K562 (cell line): ENCODE data around the gene OR10C1.

Experiments
- CXXC5 ChIP-seq: fragments of 250-450 bp; sonication (Bioruptor Pico); IDR thresholded peaks from 2 replicates; pipeline ENCODE4 v1.8.0; 2022; ENCODE audit warnings: inconsistent platforms, mild to moderate bottlenecking, moderate library complexity
- FOS ChIP-seq: IDR thresholded peaks from 3 replicates; pipeline ENCODE4 v1.6.1; 2011; ENCODE audit not compliant: insufficient read length; ENCODE audit errors: extremely low read depth
- YY1 ChIP-seq, 3 experiments: IDR thresholded peaks; 2 replicates each; pipeline ENCODE4 v1.6.1; 2011; ENCODE audit warnings: low read length in 2 of 3, mild to moderate bottlenecking in 2 of 3, moderate library complexity in 2 of 3, borderline replicate concordance in 1 of 3, control low read depth in 1 of 3, low read depth in 1 of 3; ENCODE audit not compliant: insufficient read depth in 3 of 3, insufficient replicate concordance in 2 of 3, control insufficient read depth in 1 of 3, insufficient read length in 1 of 3; ENCODE audit errors: extremely low read depth in 1 of 3
- ZNF174 ChIP-seq: fragments of 250-450 bp; sonication (Bioruptor Pico); IDR thresholded peaks from 2 replicates; pipeline ENCODE4 v1.4.0; 2020; ENCODE audit warnings: mild to moderate bottlenecking
- ZNF263 ChIP-seq: sonication (generic); formaldehyde crosslinking; IDR thresholded peaks from 2 replicates; pipeline ENCODE4 v1.8.0; 2022; ENCODE audit warnings: mild to moderate bottlenecking, missing genetic modification reagents, borderline replicate concordance
- TF ChIP-seq, protein P1 (sequence below): sonication (generic); formaldehyde crosslinking; IDR thresholded peaks from 2 replicates; pipeline ENCODE4 v1.9.0; 2022; ENCODE audit warnings: mild to moderate bottlenecking, missing genetic modification reagents

DNA sequence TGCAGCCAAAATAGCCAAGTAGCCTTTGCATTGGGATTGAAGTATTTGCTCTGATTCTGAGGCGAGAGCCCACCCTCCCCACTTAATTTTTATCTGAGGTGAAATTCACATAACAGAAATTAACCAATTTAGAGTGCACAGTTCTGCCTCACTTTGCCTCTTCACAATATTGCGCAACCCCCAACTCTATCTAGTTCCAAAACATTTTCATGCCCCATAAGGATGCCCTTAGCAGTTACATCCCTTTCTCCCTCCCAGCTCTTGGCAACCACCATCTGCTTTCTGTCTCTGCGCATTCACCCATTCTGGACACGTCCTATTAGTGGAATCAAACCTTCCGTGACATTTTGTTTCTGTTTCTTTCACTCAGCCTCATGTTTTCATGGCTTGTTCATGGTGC is 39.6 kb downstream of the OR10C1 start:
- TF ChIP-seq ZNF174 (CRISPR knock-in tag): no peak
- TF ChIP-seq CXXC5 (CRISPR knock-in tag): no peak
- TF ChIP-seq, protein P1, sequence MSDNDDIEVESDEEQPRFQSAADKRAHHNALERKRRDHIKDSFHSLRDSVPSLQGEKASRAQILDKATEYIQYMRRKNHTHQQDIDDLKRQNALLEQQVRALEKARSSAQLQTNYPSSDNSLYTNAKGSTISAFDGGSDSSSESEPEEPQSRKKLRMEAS: no peak
- no peak for TF ChIP-seq FOS
- TF ChIP-seq ZNF263 (CRISPR knock-in tag): no peak
- TF ChIP-seq YY1 (IDR thresholded peaks at IDR 0.05; ENCODE audit: borderline replicate concordance in 1 of 3, control insufficient read depth in 1 of 3, extremely low read depth in 1 of 3, insufficient read depth in 3 of 3, insufficient read length in 1 of 3, insufficient replicate concordance in 2 of 3, low read depth in 1 of 3, low read length in 2 of 3): no peak
